Thoracic aorta endothelial cell (primary cell): ENCODE results near the gene OR52R1. TPM values are rescaled to one million over a fixed set of nuclear protein-coding genes. Genes with fewer than 3 reads are reported as not detected.

ENCODE experiments used
- small RNA-seq: library from RNA; depleted of rRNA; stranded (forward); fragments of <200 nt; gene quantifications from one replicate; pipeline ENCODE3, GENCODE V24; 2012
- total RNA-seq: library from RNA; depleted of rRNA; stranded (reverse); fragments of >200 nt; gene quantifications from 2 replicates; pipeline ENCODE4 v1.2.3, GENCODE V29; 2012

The OR52R1 gene
- not detected in 2 replicates for total RNA-seq

GRCh38 chr11:4804280-4804679 is at the start of gene OR52R1:
Gene OR52R1 (minus strand): TSS chr11:4804380. CDS start chr11:4804380, 0 bp downstream.

GRCh38 chr11:4848908-4849532 is 44.8 kb upstream of the OR52R1 start, which contains the start of gene OR51S1:
Gene OR51S1 (minus strand): TSS chr11:4849208. CDS start chr11:4849208, 0 bp downstream.

DNA sequence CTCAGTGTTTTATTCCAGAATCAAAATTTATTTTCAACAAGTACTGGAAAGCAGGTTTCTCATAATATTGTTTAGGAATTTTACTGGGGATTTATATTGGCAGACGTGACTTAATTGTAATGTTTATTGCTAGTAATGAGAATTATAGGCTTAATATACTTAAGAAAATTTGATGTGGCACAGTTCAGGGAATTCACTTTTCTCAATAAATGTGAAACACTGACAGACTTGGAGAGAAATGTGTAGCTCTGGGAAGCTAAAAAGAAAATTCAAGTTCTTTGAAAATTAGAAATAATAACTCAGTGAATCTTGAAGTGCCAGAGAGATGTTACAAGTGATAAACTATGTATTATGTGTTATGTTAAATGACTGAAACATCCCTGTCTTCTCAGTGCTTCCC is 16.8 kb upstream of the OR52R1 start, which contains the start of gene OR51F2:
Gene OR51F2, plus strand, starts transcription at position 301 of the 400 bp plus-strand sequence. CDS start 101 bp downstream, outside the sequence.

DNA sequence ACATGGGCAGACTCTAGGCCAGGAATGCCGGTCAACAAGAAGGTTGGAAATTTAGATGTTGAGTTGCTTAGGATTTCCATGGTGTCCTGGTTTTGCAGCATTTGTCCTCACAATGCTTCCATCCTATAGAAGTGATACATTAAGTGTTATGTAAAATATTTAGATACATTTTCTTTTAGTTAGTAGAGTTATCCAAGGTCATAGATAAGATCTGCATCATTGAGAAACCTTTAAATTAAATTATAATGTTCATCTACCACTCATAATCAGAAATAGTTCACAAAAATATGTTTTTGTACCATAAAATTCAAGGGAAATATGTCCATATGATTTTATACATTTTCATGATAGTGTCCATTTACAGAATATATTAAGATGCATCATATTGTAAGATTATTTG is 34.3 kb downstream of the OR52R1 start, which contains the start of gene OR51F1:
Gene OR51F1, minus strand, starts transcription at position 101 of the 400 bp plus-strand sequence. Its CDS starts 0 bp downstream, at position 101.

Small RNA genes lying within 50 kb of the gene (small RNA-seq; reads per million reads assigned to genes)
- gene RF00091, result not detected

Other genes starting within 250 kb of the OR52R1 start
- gene OR52I2, start 222.6 kb downstream of the OR52R1 start, total RNA-seq, result not detected in 2 replicates
- gene OR52I1, start 210.3 kb downstream of the OR52R1 start, total RNA-seq, result not detected in 2 replicates
- gene TRIM68, start 196.1 kb downstream of the OR52R1 start, total RNA-seq, result 11.6 and 13.9 TPM in 2 replicates
- not detected in 2 replicates for gene OR51D1, start 166.9 kb downstream of the OR52R1 start, total RNA-seq
- gene OR51E1, start 160.4 kb downstream of the OR52R1 start, total RNA-seq, result not detected in 2 replicates
- not detected in 2 replicates for gene OR51E2, start 106.5 kb downstream of the OR52R1 start, total RNA-seq
- not detected in 2 replicates for gene MMP26, start 99.6 kb downstream of the OR52R1 start, total RNA-seq
- gene OR51F1, start 34.4 kb downstream of the OR52R1 start, total RNA-seq, result not detected in 2 replicates
- gene OR51F2, start 16.9 kb upstream of the OR52R1 start, total RNA-seq, result not detected in 2 replicates
- gene OR51S1, start 44.8 kb upstream of the OR52R1 start, total RNA-seq, result not detected in 2 replicates
- gene OR51T1, start 77.5 kb upstream of the OR52R1 start, total RNA-seq, result not detected in 2 replicates
- not detected in 2 replicates for gene OR51A7, start 99.4 kb upstream of the OR52R1 start, total RNA-seq
- not detected in 2 replicates for gene OR51G2, start 115.0 kb upstream of the OR52R1 start, total RNA-seq
- gene OR51G1, start 120.0 kb upstream of the OR52R1 start, total RNA-seq, result not detected in 2 replicates
- gene OR51A4, start 143.2 kb upstream of the OR52R1 start, total RNA-seq, result not detected in 2 replicates
- gene OR51A2, start 151.3 kb upstream of the OR52R1 start, total RNA-seq, result not detected in 2 replicates
- gene OR51L1, start 190.5 kb upstream of the OR52R1 start, total RNA-seq, result not detected in 2 replicates
- gene OR52J3, start 242.1 kb upstream of the OR52R1 start, total RNA-seq, result not detected in 2 replicates